Fibroblast of gingiva (primary cell): ENCODE results near the gene COMMD10.
A peak's percentile ranks its signal among the peaks of the same experiment; 100 is the strongest.
"Not testable (repeated sequence)": the region's sequence is repeated elsewhere in the genome, so short reads cannot be mapped to it uniquely, and the experiment has no call there.

Experiments
- DNase-seq: peaks from one replicate; pipeline ENCODE4 v3.0.0-alpha.2; 2011; ENCODE audit warnings: low read depth

Gene COMMD10

GRCh38 chr5:116084871-116085715 is at the start of gene COMMD10:
Gene COMMD10, plus strand, starts transcription at chr5:116085025.
- peak; percentile 81 for DNase-seq

GRCh38 chr5:116035123-116035522 is 49.7 kb upstream of the COMMD10 start:
- no peak for DNase-seq

- no peak for DNase-seq
Observed at GRCh38 chr5:116037236-116037822, 47.5 kb upstream of the COMMD10 start.

GRCh38 chr5:116038817-116039216 is 46.0 kb upstream of the COMMD10 start:
- DNase-seq = no peak

- DNase-seq = no peak
Observed at GRCh38 chr5:116042375-116042774, 42.5 kb upstream of the COMMD10 start.

GRCh38 chr5:116044073-116044472 is 40.8 kb upstream of the COMMD10 start:
- no peak for DNase-seq

- DNase-seq = no peak
Observed at GRCh38 chr5:116045821-116046220, 39.0 kb upstream of the COMMD10 start.

- no peak for DNase-seq
Observed at GRCh38 chr5:116046261-116046660, 38.6 kb upstream of the COMMD10 start.

- peak; percentile 10 for DNase-seq
Observed at GRCh38 chr5:116046823-116047222, 38.0 kb upstream of the COMMD10 start.

- no peak for DNase-seq
Observed at GRCh38 chr5:116058346-116058936, 26.4 kb upstream of the COMMD10 start.

- no peak for DNase-seq
Observed at GRCh38 chr5:116062352-116062751, 22.5 kb upstream of the COMMD10 start.

GRCh38 chr5:116063950-116064349 is 20.9 kb upstream of the COMMD10 start:
- DNase-seq = no peak

GRCh38 chr5:116068028-116068632 is 16.7 kb upstream of the COMMD10 start:
- DNase-seq = peak; percentile 51

- no peak for DNase-seq
Observed at GRCh38 chr5:116071211-116071610, 13.6 kb upstream of the COMMD10 start.

GRCh38 chr5:116075191-116075831 is 9.5 kb upstream of the COMMD10 start:
- no peak for DNase-seq

GRCh38 chr5:116076496-116076895 is 8.3 kb upstream of the COMMD10 start:
- no peak for DNase-seq

GRCh38 chr5:116078199-116078598 is 6.6 kb upstream of the COMMD10 start:
- no peak for DNase-seq

GRCh38 chr5:116084287-116084691 is 536 bp upstream of the COMMD10 start:
- peak; percentile 29 for DNase-seq

- not testable (repeated sequence) for DNase-seq
Observed at GRCh38 chr5:116086309-116086708, 1.5 kb downstream of the COMMD10 start.

- no peak for DNase-seq
Observed at GRCh38 chr5:116088062-116088461, 3.2 kb downstream of the COMMD10 start.

GRCh38 chr5:116090302-116090701 is 5.5 kb downstream of the COMMD10 start:
- no peak for DNase-seq

- no peak for DNase-seq
Observed at GRCh38 chr5:116091416-116091815, 6.6 kb downstream of the COMMD10 start.
